Bronchial epithelial cell (primary cell): Measurements from ENCODE around the gene OPHN1. TPM values are rescaled to one million over a fixed set of nuclear protein-coding genes. Genes with fewer than 3 reads are reported as not detected.

Experiments
- DNase-seq: peaks from one replicate; pipeline ENCODE4 v3.0.0-alpha.2; 2010; ENCODE audit warnings: low read depth
- FAIRE-seq: peaks from 2 replicates; lab custom pipeline; 2011; peaks lifted over from hg19 to GRCh38; lab: Jason Lieb, UNC
- H3K27me3 ChIP-seq: 2 replicates; pipeline ENCODE4 v1.5.1; 2011; ENCODE audit warnings: low read length; ENCODE audit not compliant: control insufficient read depth, insufficient read depth
- H3K36me3 ChIP-seq: 2 replicates; pipeline ENCODE4 v1.5.1; 2011; ENCODE audit warnings: low read length; ENCODE audit not compliant: control insufficient read depth, insufficient read depth
- H3K4me3 ChIP-seq: 2 replicates; pipeline ENCODE4 v1.5.1; 2011; ENCODE audit warnings: mild to moderate bottlenecking, low read depth, low read length, control low read depth
- total RNA-seq: library from RNA; depleted of rRNA; stranded (reverse); fragments of >200 nt; gene quantifications from 2 replicates; pipeline ENCODE4 v1.2.1, GENCODE V29; 2014
- TF ChIP-seq, protein P1 (sequence below): IDR thresholded peaks from 2 replicates; pipeline ENCODE4 v1.5.1; 2011; ENCODE audit warnings: mild to moderate bottlenecking, moderate library complexity, low read length, control low read depth, inconsistent platforms; ENCODE audit not compliant: insufficient read depth, severe bottlenecking

OPHN1 gene
- total RNA-seq, 1 donor from 2014 or later: 3.2 TPM

DNA sequence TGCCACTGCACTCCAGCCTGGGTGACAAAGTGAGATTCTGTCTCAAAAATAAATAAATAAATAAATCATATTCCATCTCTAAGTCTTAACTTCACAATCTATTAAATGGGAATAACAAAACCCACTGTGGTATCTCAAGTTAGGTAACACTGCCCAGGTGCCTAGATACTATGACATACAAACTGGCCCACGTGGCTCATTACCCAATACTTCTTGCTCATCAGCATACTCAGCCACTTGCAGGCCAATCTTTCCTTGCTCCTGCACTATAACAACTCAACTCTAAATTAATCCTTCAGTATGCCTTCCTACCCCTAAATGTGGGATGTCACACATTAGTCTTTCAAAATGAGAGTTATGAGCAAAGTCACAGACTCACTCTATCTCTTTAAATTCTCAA, 230.1 kb downstream of the OPHN1 start:
- no peak for DNase-seq
- TF ChIP-seq, protein P1, sequence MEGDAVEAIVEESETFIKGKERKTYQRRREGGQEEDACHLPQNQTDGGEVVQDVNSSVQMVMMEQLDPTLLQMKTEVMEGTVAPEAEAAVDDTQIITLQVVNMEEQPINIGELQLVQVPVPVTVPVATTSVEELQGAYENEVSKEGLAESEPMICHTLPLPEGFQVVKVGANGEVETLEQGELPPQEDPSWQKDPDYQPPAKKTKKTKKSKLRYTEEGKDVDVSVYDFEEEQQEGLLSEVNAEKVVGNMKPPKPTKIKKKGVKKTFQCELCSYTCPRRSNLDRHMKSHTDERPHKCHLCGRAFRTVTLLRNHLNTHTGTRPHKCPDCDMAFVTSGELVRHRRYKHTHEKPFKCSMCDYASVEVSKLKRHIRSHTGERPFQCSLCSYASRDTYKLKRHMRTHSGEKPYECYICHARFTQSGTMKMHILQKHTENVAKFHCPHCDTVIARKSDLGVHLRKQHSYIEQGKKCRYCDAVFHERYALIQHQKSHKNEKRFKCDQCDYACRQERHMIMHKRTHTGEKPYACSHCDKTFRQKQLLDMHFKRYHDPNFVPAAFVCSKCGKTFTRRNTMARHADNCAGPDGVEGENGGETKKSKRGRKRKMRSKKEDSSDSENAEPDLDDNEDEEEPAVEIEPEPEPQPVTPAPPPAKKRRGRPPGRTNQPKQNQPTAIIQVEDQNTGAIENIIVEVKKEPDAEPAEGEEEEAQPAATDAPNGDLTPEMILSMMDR: no peak
- H3K4me3 ChIP-seq: no peak overlapping the region
- H3K27me3 ChIP-seq: no peaks in the 10 kb centered on the region
- no peaks in the 10 kb centered on the region for H3K36me3 ChIP-seq
- FAIRE-seq: no peak

DNA sequence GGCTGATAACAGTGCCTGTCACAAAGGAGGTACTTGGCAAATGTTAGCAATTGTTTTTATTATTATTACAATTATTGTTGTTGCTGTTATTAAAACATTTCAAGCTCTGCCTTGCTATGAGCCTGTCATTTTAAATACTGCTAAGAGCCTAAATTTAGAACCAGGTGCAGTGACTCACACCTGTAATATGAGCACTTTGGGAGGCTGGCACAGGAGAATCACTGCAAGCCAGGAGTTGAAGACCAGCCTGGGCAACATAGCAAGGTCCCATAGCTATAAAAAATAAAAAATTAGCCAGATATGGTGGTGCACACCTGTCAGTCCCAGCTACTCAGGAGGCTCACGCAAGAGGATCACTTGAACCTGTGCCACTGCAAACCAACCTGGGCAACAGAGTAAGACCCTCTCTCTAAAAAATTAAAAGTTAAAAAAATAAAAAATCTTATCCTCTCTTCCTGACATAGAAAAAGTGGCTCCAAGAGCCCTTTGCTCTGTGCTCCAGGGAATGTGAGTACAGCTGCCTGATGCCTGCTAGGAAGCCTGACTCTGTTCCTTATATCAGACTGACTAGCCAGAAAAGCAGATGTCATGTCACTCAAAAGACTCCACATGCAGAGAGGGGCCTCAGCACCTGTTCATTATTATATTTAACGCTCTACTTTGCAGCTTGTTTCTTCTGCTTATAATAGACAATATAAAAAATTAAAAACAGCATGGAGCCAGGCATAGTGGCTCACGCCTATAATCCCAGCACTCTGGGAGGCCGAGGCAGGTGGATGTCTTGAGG, 234.0 kb downstream of the OPHN1 start:
- no peaks in the 10 kb centered on the region for H3K36me3 ChIP-seq
- no peak overlapping the region for H3K4me3 ChIP-seq
- DNase-seq (peak; percentile 21), FAIRE-seq (no peak)
- no peaks in the 10 kb centered on the region for H3K27me3 ChIP-seq
- TF ChIP-seq, protein P1: no peak

DNA sequence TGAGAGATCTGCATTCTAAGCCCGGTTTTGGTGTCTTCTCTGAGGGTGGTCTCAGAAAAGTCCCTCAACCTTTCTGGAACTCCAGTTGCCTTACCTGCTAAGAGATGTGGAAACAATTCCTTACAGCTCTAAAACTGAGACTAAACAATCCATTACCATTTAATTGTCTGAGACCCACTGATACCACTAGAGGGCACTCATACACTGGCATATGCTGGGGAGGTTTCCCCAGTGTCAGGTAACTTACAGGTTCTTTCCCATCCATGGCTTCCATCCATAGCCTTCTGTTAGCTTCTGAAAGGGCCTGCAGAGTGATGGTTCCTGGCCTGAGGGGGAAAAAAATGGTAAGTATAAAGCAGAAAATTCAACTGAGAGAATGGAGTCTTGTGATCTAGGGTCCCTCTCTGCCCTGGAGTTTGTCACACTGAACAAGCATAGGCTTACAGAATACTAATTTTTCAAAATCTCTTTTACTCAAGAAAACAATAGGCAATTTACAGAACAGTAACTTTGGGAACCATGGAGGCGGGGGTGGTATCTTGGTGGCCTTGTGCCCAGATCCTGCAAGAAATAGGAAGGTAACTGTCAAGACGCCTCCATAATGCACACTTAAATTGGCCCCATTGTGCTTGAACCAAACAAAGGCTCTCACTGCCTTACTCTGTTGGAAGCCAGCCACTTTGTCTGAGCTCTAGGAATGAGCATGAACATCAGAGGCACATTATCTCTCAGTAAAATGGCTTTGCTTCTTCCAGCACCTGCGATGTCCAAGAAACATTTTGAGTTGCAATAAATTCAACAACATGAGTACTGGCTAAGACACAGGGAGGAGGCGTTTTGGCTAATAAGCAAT, 236.1 kb downstream of the OPHN1 start:
- TF ChIP-seq, protein P1: peak; percentile 47
- FAIRE-seq: peak; percentile 77
- peak; percentile 50 for DNase-seq
- Histone ChIP-seq H3K36me3 (no peaks in the 10 kb centered on the region), H3K27me3 (no peaks in the 10 kb centered on the region), H3K4me3 (no peak overlapping the region)

DNA sequence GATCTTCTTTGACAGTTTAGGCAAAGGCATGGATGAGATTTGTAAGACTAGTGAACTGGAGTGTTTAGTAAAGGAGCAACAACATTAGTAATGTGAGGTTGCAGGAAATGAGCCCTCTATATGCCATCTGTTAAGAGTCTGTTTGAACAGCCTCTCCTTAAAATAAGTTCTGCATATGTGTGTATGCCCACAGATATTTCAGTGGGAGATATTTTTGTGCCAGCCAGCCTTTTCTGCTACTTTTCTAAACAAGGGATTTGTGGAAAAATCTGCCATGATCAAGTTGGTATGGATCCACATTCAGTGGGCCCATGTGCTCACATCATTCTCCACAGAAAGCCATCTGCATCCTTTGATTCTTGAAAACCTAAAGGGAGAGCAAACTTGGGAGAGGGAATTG, 237.7 kb downstream of the OPHN1 start:
- Histone ChIP-seq H3K27me3 (no peaks in the 10 kb centered on the region), H3K36me3 (no peaks in the 10 kb centered on the region), H3K4me3 (no peak overlapping the region)
- FAIRE-seq (no peak), DNase-seq (no peak)
- TF ChIP-seq, protein P1: no peak

DNA sequence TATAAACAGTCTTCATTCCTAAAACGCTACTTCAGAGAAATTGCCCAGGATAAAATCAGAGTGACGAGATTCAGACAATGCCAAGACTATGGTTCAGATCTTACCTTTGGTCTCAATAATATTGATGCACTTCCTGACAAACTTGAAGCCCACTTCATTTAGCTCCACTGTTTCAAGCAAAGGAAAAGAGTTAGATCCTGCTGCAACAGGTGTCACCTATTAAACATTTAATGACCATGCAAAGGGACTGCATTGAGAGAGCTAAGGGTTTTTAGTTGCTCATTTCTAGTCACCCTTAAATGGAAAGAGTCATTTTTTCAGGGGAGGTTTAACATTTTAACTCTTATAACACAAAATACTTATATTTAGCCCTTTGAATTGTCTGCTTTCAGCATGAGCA, 239.5 kb downstream of the OPHN1 start:
- DNase-seq (no peak), FAIRE-seq (no peak)
- Histone ChIP-seq H3K4me3 (no peak overlapping the region), H3K27me3 (no peaks in the 10 kb centered on the region), H3K36me3 (no peaks in the 10 kb centered on the region)
- TF ChIP-seq, protein P1: no peak
